Measurements from ENCODE around the gene BAG1.

- TF ChIP-seq CTCF (IDR thresholded peaks at IDR 0.05; ENCODE audit: insufficient read depth, low read length): no peak
- TF ChIP-seq POLR2AphosphoS5 (IDR thresholded peaks at IDR 0.05; ENCODE audit: low read depth): no peak
- no peak for TF ChIP-seq REST (IDR thresholded peaks at IDR 0.05; ENCODE audit: insufficient replicate concordance, low read depth)
- TF ChIP-seq GABPA (IDR thresholded peaks at IDR 0.05; ENCODE audit: low read depth): no peak
Measured at GRCh38 chr9:33294670-33295432, 30.3 kb upstream of the BAG1 start.

All from HL-60 (cell line).